H9 (cell line): ENCODE data around the gene CLIP1. TPM values are rescaled to one million over a fixed set of nuclear protein-coding genes. Genes with fewer than 3 reads are reported as not detected.
"Not testable (repeated sequence)": the region's sequence is repeated elsewhere in the genome, so short reads cannot be mapped to it uniquely, and the experiment has no call there.

Experiments
- DNase-seq: peaks from one replicate; pipeline ENCODE4 v3.0.0-alpha.2; 2017
- H2AFZ ChIP-seq: one replicate; pipeline ENCODE4 v1.6.1; 2013; ENCODE audit warnings: mild to moderate bottlenecking, low read length, control low read depth, moderate library complexity
- H2AK5ac ChIP-seq: 2 replicates; pipeline ENCODE4 v1.6.1; 2013; ENCODE audit warnings: low read length, control low read depth, mixed read lengths; ENCODE audit not compliant: insufficient read length
- H2BK120ac ChIP-seq: one replicate; pipeline ENCODE4 v1.6.1; 2013; ENCODE audit warnings: low read depth, mild to moderate bottlenecking, low read length, control low read depth, inconsistent platforms; ENCODE audit not compliant: poor library complexity, severe bottlenecking
- H2BK12ac ChIP-seq: 2 replicates; pipeline ENCODE4 v1.6.1; 2013; ENCODE audit warnings: low read length, control low read depth, mixed read lengths, low read depth; ENCODE audit not compliant: insufficient read length
- H2BK15ac ChIP-seq: 2 replicates; pipeline ENCODE4 v1.6.1; 2013; ENCODE audit warnings: low read depth, low read length, control low read depth
- H2BK20ac ChIP-seq: one replicate; pipeline ENCODE4 v1.6.1; 2013; ENCODE audit warnings: low read depth, mild to moderate bottlenecking, low read length, control low read depth, inconsistent platforms; ENCODE audit not compliant: poor library complexity, severe bottlenecking
- H2BK5ac ChIP-seq: 2 replicates; pipeline ENCODE4 v1.6.1; 2013; ENCODE audit warnings: low read length, control low read depth, mixed read lengths; ENCODE audit not compliant: insufficient read length
- H3K14ac ChIP-seq: 2 replicates; pipeline ENCODE4 v1.6.1; 2013; ENCODE audit warnings: low read length, control low read depth; ENCODE audit not compliant: insufficient read depth
- H3K18ac ChIP-seq: 2 replicates; pipeline ENCODE4 v1.6.1; 2013; ENCODE audit warnings: low read depth, mild to moderate bottlenecking, mixed read lengths, low read length, control low read depth; ENCODE audit not compliant: insufficient read length
- H3K23ac ChIP-seq: 2 replicates; pipeline ENCODE4 v1.6.1; 2013; ENCODE audit warnings: low read length, control low read depth, mixed read lengths, low read depth; ENCODE audit not compliant: insufficient read length
- H3K23me2 ChIP-seq: 2 replicates; pipeline ENCODE4 v1.6.1; 2013; ENCODE audit warnings: low read depth, mild to moderate bottlenecking, mixed read lengths, low read length, control low read depth; ENCODE audit not compliant: insufficient read length, poor library complexity, severe bottlenecking
- H3K27ac ChIP-seq: 2 replicates; pipeline ENCODE4 v1.5.1; 2013; ENCODE audit warnings: low read length, control low read depth, mixed read lengths, low read depth; ENCODE audit not compliant: insufficient read length
- H3K27me3 ChIP-seq: 2 replicates; pipeline ENCODE4 v1.6.1; 2013; ENCODE audit warnings: low read length, control low read depth, inconsistent platforms; ENCODE audit not compliant: insufficient read depth
- H3K4ac ChIP-seq: 2 replicates; pipeline ENCODE4 v1.6.1; 2013; ENCODE audit warnings: low read depth, mild to moderate bottlenecking, control low read depth, inconsistent platforms, low read length, moderate library complexity
- H3K4me1 ChIP-seq: 2 replicates; pipeline ENCODE4 v1.6.1; 2013; ENCODE audit warnings: low read length, control low read depth, inconsistent platforms; ENCODE audit not compliant: insufficient read depth
- H3K4me2 ChIP-seq: 2 replicates; pipeline ENCODE4 v1.6.1; 2013; ENCODE audit warnings: low read length, control low read depth, mixed read lengths; ENCODE audit not compliant: insufficient read length, insufficient read depth
- H3K56ac ChIP-seq: 2 replicates; pipeline ENCODE4 v1.6.1; 2013; ENCODE audit warnings: low read depth, mild to moderate bottlenecking, mixed read lengths, low read length, control low read depth; ENCODE audit not compliant: insufficient read length
- H3K79me1 ChIP-seq: 2 replicates; pipeline ENCODE4 v1.6.1; 2013; ENCODE audit warnings: low read depth, mild to moderate bottlenecking, moderate library complexity, low read length, control low read depth, inconsistent platforms; ENCODE audit not compliant: insufficient read depth, poor library complexity, severe bottlenecking
- H3K79me2 ChIP-seq: 2 replicates; pipeline ENCODE4 v1.6.1; 2013; ENCODE audit warnings: low read length, control low read depth, inconsistent platforms; ENCODE audit not compliant: insufficient read depth
- H3K9ac ChIP-seq: 2 replicates; pipeline ENCODE4 v1.6.1; 2013; ENCODE audit warnings: low read length, control low read depth, mixed read lengths; ENCODE audit not compliant: insufficient read length; ENCODE audit errors: extremely low read depth
- H3K9me3 ChIP-seq: one replicate; pipeline ENCODE4 v1.6.1; 2013; ENCODE audit warnings: low read depth, low read length, inconsistent platforms; ENCODE audit not compliant: control insufficient read depth
- H3T11ph ChIP-seq: one replicate; pipeline ENCODE4 v1.6.1; 2013; ENCODE audit warnings: mild to moderate bottlenecking, low read length, control low read depth, inconsistent platforms
- H4K20me1 ChIP-seq: one replicate; pipeline ENCODE4 v1.6.1; 2013; ENCODE audit not compliant: control insufficient read depth, insufficient read length, insufficient read depth
- H4K5ac ChIP-seq: 2 replicates; pipeline ENCODE4 v1.6.1; 2013; ENCODE audit warnings: low read depth, mild to moderate bottlenecking, mixed read lengths, low read length, control low read depth; ENCODE audit not compliant: insufficient read length
- H4K8ac ChIP-seq: replicated peaks from 2 replicates; pipeline ENCODE4 v1.6.1; 2013; ENCODE audit warnings: low read length, control low read depth, mixed read lengths, low read depth; ENCODE audit not compliant: insufficient read length
- H4K91ac ChIP-seq: 2 replicates; pipeline ENCODE4 v1.6.1; 2013; ENCODE audit warnings: low read depth, mild to moderate bottlenecking, moderate library complexity, mixed read lengths, low read length, control low read depth; ENCODE audit not compliant: insufficient read length
- H3K27ac Mint-ChIP-seq, 3 experiments: 2 replicates in 2 of 3; 3 replicates in 1 of 3; pipeline ENCODE4 v1.8.0; 2020 to 2021; ENCODE audit warnings: mixed read lengths in 3 of 3, mild to moderate bottlenecking in 1 of 3, moderate library complexity in 1 of 3
- H3K27me3 Mint-ChIP-seq: 2 replicates; pipeline ENCODE4 v1.8.0; 2021; ENCODE audit warnings: low read depth, mild to moderate bottlenecking, moderate library complexity, mixed read lengths
- H3K36me3 Mint-ChIP-seq, 3 experiments: 2 replicates in 2 of 3; 3 replicates in 1 of 3; pipeline ENCODE4 v1.8.0; 2020 to 2021; ENCODE audit warnings: low read depth in 3 of 3, mixed read lengths in 3 of 3; ENCODE audit not compliant: insufficient read depth in 1 of 3
- H3K4me1 Mint-ChIP-seq, 2 experiments: 2 replicates each; pipeline ENCODE4 v1.8.0; 2020; ENCODE audit warnings: mixed read lengths in 2 of 2
- H3K4me3 Mint-ChIP-seq, 2 experiments: 2 replicates in 1 of 2; 3 replicates in 1 of 2; pipeline ENCODE4 v1.8.0; 2020 to 2021; ENCODE audit warnings: mild to moderate bottlenecking in 2 of 2, mixed read lengths in 2 of 2, moderate library complexity in 1 of 2
- H3K9me3 Mint-ChIP-seq, 2 experiments: 2 replicates in 1 of 2; 3 replicates in 1 of 2; pipeline ENCODE4 v1.8.0; 2020; ENCODE audit warnings: mild to moderate bottlenecking in 2 of 2, mixed read lengths in 2 of 2, moderate library complexity in 1 of 2
- CTCF ChIP-seq: fragments of 200-600 bp; sonication (generic); conservative IDR thresholded peaks from 3 replicates; pipeline ENCODE4 v1.8.0; 2021; ENCODE audit warnings: antibody characterized with exemption, mild to moderate bottlenecking
- WGBS: extraction: QIAGEN DNeasy Blood & Tissue Kit; methylation state at CpG from one replicate; pipeline ENCODE4 v1.1.7; 2013; ENCODE audit warnings: missing lambda C conversion rate, low lambda C conversion rate, mixed read lengths; ENCODE audit not compliant: insufficient read length; ENCODE audit errors: extremely low coverage; 5-methylcytosine and 5-hydroxymethylcytosine counted together
- total RNA-seq: library from RNA; stranded (reverse); gene quantifications from 2 replicates; pipeline ENCODE4 v1.2.1, GENCODE V29; 2021

CLIP1 gene
- total RNA-seq, 1 experiment from 2014 or later, result 23.6 TPM

- Histone ChIP-seq H2AK5ac (no peak overlapping the region), H4K91ac (no peak overlapping the region), H2BK5ac (no peak overlapping the region), H3K4me2 (no peak overlapping the region), H2BK120ac (no peak overlapping the region), H3K79me2 (no peaks in the 10 kb centered on the region), H3T11ph (no peak overlapping the region), H4K8ac (no peak overlapping the region), H3K4me1 (no peaks in the 10 kb centered on the region), H2AFZ (no peak overlapping the region), H4K5ac (no peak overlapping the region), H3K23ac (no peak overlapping the region), H3K27me3 (no peaks in the 10 kb centered on the region), H3K56ac (no peak overlapping the region), H3K9me3 (no peaks in the 10 kb centered on the region), H2BK15ac (no peak overlapping the region), H3K4ac (no peak overlapping the region), H3K14ac (no peak overlapping the region), H4K20me1 (no peaks in the 10 kb centered on the region), H3K9ac (no peak overlapping the region), H3K79me1 (peaks cover 2% of the 10 kb centered on the region), H3K23me2 (no peaks in the 10 kb centered on the region), H2BK12ac (no peak overlapping the region), H3K27ac (no peak overlapping the region), H3K18ac (no peak overlapping the region), H2BK20ac (no peak overlapping the region)
- WGBS, result no CpG with 5 or more reads among the region's 1 CpG
- TF ChIP-seq CTCF, result no peak
- H3K9me3 Mint-ChIP-seq, result no peaks in the 10 kb centered on the region
- H3K27me3 Mint-ChIP-seq, result no peaks in the 10 kb centered on the region
- DNase-seq, result no peak
- no peak overlapping the region for H3K4me3 Mint-ChIP-seq
- no peak overlapping the region for H3K27ac Mint-ChIP-seq
- H3K36me3 Mint-ChIP-seq, result peaks cover 8 to 13% (median 9%) of the 10 kb centered on the region in 3 experiments; a peak in 6 of 7 replicates
- peaks cover 9 to 11% of the 10 kb centered on the region in 2 experiments for H3K4me1 Mint-ChIP-seq
Observed at GRCh38 chr12:122381021-122381420, 41.4 kb downstream of the CLIP1 start.

DNA sequence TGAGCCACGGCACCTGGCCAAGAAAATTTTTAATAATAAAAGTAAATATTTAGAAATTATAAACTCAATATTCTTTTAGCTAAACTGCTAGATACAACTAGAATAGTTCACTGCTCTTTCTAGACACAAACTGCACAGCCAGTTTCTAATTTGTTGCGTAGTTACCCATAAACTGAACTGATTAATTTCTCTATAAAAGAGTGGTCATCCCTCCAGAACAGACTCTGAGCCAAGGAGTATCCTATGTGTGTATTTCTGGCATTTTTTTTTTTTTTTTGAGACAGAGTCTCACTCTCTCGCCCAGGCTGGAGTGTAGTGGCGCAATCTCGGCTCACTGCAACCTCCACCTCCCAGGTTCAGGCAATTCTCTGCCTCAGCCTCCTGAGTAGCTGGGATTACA is 45.7 kb downstream of the CLIP1 start:
- H3T11ph ChIP-seq, H3K23ac ChIP-seq, H3K23me2 ChIP-seq, H3K79me1 ChIP-seq, H2AFZ ChIP-seq, H2BK20ac ChIP-seq, H2BK12ac ChIP-seq, H3K27ac Mint-ChIP-seq, H3K9ac ChIP-seq, H2AK5ac ChIP-seq, H3K27ac ChIP-seq, H4K91ac ChIP-seq, H3K4me1 Mint-ChIP-seq, H3K9me3 ChIP-seq, H3K4me2 ChIP-seq, H2BK120ac ChIP-seq, H2BK5ac ChIP-seq, H3K4me1 ChIP-seq, H4K8ac ChIP-seq, H3K27me3 Mint-ChIP-seq, H3K9me3 Mint-ChIP-seq, H3K79me2 ChIP-seq, H4K20me1 ChIP-seq, H4K5ac ChIP-seq, H3K27me3 ChIP-seq, H3K56ac ChIP-seq, H3K18ac ChIP-seq, H3K4ac ChIP-seq, H3K4me3 Mint-ChIP-seq, DNase-seq, H2BK15ac ChIP-seq, H3K14ac ChIP-seq: not testable (repeated sequence)
- H3K36me3 Mint-ChIP-seq, result peaks cover 8 to 23% (median 13%) of the 10 kb centered on the region in 3 experiments; a peak in 6 of 7 replicates
- WGBS, result no CpG with 5 or more reads among the region's 5 CpGs
